ENCODE results near the gene SNRPD2. TPM values are rescaled to one million over a fixed set of nuclear protein-coding genes. Genes with fewer than 3 reads are reported as not detected.

SNRPD2 gene
- total RNA-seq, 1 donor from 2014 or later = 229 TPM

DNA sequence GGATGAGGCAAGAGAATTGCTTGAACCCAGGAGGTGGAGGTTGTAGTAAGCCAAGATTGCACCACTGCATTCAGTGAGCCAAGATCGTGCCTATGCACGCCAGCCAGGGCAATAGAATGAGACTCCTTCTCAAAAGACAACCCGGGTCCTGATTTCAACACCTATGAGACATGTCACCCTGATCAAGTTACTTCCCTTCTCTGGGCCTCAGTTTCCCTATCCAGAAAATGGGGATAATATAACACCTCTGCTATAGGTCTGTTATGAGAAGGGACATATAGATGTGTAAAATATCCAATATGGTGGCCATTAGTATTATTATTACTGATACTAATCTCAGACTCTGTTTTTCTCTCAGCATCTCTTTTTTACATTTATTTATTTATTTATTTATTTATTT, 36.7 kb downstream of the SNRPD2 start:
- TF ChIP-seq, protein P1, sequence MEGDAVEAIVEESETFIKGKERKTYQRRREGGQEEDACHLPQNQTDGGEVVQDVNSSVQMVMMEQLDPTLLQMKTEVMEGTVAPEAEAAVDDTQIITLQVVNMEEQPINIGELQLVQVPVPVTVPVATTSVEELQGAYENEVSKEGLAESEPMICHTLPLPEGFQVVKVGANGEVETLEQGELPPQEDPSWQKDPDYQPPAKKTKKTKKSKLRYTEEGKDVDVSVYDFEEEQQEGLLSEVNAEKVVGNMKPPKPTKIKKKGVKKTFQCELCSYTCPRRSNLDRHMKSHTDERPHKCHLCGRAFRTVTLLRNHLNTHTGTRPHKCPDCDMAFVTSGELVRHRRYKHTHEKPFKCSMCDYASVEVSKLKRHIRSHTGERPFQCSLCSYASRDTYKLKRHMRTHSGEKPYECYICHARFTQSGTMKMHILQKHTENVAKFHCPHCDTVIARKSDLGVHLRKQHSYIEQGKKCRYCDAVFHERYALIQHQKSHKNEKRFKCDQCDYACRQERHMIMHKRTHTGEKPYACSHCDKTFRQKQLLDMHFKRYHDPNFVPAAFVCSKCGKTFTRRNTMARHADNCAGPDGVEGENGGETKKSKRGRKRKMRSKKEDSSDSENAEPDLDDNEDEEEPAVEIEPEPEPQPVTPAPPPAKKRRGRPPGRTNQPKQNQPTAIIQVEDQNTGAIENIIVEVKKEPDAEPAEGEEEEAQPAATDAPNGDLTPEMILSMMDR (IDR thresholded peaks at IDR 0.05) = no peak
- no peaks in the 10 kb centered on the region for H3K4me1 ChIP-seq
- H3K27ac ChIP-seq = no peak overlapping the region
- ATAC-seq = no peak
- H3K9me3 ChIP-seq = no peaks in the 10 kb centered on the region
- no peaks in the 10 kb centered on the region for H3K27me3 ChIP-seq (ENCODE audit: low read depth)
- DNase-seq = no peak
- no peaks in the 10 kb centered on the region for H3K36me3 ChIP-seq
- intact Hi-C loops (cut with DNase I) = no loop called here
- H3K4me3 ChIP-seq = no peak overlapping the region

DNA sequence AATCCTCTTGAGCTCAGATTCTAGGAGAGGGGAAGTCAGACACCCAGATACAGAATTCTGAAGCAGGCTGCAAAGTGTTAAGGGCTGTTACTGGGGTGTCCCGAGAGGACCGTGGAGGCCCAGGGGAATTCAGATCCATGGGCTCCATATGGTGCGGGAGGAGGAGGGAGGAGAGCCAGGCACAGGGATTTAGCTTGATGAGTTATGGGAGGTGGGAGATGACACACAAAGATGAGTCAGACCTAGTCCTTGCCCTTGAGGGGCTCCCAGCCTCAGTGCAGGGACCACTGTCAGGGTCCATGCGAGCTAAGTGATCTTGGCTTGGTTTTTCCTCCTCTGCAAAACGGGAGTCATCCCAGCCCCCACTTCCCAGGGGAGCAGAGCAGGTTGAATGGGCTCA, 38.1 kb downstream of the SNRPD2 start:
- intact Hi-C loops (cut with DNase I) = no loop called here
- H3K27ac ChIP-seq = no peak overlapping the region
- TF ChIP-seq, protein P1 (IDR thresholded peaks at IDR 0.05) = no peak

DNA sequence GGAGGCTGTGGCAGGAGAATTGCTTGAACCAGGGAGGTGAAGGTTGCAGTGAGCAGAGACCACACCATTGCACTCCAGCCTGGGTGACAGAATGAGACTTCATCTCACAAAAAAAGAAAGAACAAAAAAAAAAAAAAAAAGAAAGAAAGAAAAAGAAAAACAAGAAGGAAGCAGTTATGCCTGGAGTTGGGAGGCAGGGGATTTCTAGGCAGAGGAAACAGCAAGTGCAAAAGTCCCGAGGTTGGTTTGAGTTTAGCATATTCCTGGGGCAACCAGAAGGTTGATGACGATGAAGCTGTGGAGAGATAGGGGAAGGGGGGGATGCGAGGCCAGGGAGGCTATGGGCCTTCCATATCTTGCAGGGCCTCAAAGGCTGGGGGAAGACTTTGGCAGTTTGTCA, 41.0 kb downstream of the SNRPD2 start:
- DNase-seq = no peak
- peaks cover 9% of the 10 kb centered on the region for H3K4me1 ChIP-seq
- H3K9me3 ChIP-seq = no peaks in the 10 kb centered on the region
- no peak overlapping the region for H3K4me3 ChIP-seq
- no peak overlapping the region for H3K27ac ChIP-seq
- H3K36me3 ChIP-seq = no peaks in the 10 kb centered on the region
- ATAC-seq = no peak
- TF ChIP-seq, protein P1 (IDR thresholded peaks at IDR 0.05) = no peak
- intact Hi-C loops (cut with DNase I) = no loop called here
- H3K27me3 ChIP-seq (ENCODE audit: low read depth) = peaks cover 6% of the 10 kb centered on the region

More for the DNA sequence above, 38.1 kb downstream of the SNRPD2 start:
- ATAC-seq (no peak), DNase-seq (no peak)
- Histone ChIP-seq H3K36me3 (no peaks in the 10 kb centered on the region), H3K4me1 (no peaks in the 10 kb centered on the region), H3K27me3 (ENCODE audit: low read depth) (no peaks in the 10 kb centered on the region), H3K4me3 (no peak overlapping the region), H3K9me3 (no peaks in the 10 kb centered on the region)

DNA sequence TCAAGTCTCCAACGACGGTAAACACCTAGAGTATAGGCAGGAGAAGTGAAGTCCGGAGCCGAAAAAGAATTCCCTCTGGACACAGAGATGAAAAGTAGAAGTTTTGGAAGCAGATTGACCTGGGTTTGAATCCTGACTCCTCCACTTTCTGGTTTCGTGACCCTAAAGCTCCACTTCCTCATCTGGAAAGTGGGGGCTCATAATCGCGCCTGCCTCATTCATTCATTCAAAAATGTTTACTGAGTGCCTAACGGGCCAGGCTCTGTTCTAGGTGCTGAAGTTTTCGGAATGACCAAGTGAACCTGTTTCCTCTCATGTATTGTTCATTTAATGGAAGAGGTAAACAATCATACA, 45.4 kb downstream of the SNRPD2 start:
- DNase-seq = no peak
- intact Hi-C loops (cut with DNase I) = no loop called here
- no peak overlapping the region for H3K27ac ChIP-seq
- no peak for ATAC-seq
- H3K9me3 ChIP-seq = no peaks in the 10 kb centered on the region
- H3K4me3 ChIP-seq = peak overlapping the region; percentile 54
- peaks cover 34% of the 10 kb centered on the region for H3K4me1 ChIP-seq
- TF ChIP-seq, protein P1 (IDR thresholded peaks at IDR 0.05) = no peak
- no peaks in the 10 kb centered on the region for H3K36me3 ChIP-seq
- H3K27me3 ChIP-seq (ENCODE audit: low read depth) = peaks cover 24% of the 10 kb centered on the region

DNA sequence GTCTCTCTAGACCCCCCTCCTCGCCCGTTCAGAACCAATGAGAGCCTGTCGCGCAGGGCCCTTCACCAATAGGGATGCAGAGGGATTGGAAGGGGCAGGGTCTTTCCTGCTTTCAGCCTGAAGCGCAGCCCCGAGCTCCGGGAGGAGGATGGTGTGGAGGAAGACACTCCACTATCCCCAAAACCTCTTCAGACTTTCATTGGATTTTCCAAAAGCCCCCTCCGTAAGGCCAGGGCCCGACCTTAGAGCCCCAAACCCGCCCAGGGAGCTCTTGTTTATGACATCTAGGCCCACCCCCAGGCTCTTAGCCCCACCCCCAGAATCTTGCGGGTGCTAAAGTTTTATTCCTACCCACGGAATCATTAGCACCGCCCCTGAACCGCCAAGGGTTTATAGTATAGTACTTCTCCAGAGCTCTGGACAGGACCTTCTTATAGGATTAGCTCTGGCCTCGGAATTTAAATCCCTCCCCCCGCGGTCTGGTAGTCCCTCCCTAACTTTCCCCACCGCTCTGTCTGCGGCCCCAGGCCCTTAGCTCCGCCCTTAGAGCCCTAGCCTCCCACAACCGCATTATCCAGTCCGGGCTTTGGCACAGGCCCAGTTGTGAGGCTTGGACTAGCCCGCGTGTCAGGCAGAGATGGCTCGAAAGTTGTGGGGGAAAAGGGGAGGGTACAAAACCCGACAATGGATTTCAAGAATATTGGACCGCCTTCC, 46.0 kb downstream of the SNRPD2 start:
- TF ChIP-seq, protein P1 (IDR thresholded peaks at IDR 0.05) = no peak
- ATAC-seq = peak in 1 of 2 donors; percentile 62
- Histone ChIP-seq H3K9me3 (no peaks in the 10 kb centered on the region), H3K27me3 (ENCODE audit: low read depth) (peaks cover 24% of the 10 kb centered on the region), H3K36me3 (no peaks in the 10 kb centered on the region), H3K27ac (peak overlapping the region; percentile 56), H3K4me3 (peak overlapping the region; percentile 54), H3K4me1 (peaks cover 39% of the 10 kb centered on the region)
- peak; percentile 76 for DNase-seq
- intact Hi-C loops (cut with DNase I) = no loop called here
